ENCODE results near the gene ANKZF1. TPM values are rescaled to one million over a fixed set of nuclear protein-coding genes. Genes with fewer than 3 reads are reported as not detected.

Gene ANKZF1
- total and polyA plus RNA-seq, 10 of the 15 experiments (the other 5 are each of a cell fraction or from before 2014, with no cell fraction given): 3.1 to 104 (median 35.0) TPM

DNA sequence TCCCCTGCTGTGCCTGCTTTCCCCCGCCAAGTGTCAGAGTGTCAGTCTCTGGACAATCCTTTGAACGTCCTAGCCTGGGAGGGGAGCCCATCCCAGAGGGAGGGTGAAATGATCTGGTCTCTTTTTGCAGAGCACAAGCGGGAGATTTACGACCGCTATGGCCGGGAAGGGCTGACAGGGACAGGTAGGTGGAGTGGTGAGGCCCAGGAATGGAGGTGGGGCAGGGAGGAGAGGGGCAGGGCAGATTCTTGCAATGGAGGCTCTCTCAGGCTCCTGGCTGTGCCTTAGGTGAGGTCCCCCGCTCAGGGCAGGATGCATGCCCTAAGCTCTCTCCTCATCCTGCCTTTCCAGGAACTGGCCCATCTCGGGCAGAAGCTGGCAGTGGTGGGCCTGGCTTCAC, 52.0 kb downstream of the ANKZF1 start:
- no peak for ATAC-seq
- BruUV-seq (replicated peaks): no TSS peak

More for the DNA sequence above, 52.0 kb downstream of the ANKZF1 start:
- no peak overlapping the region for H3K27ac ChIP-seq (ENCODE audit: control insufficient read depth, insufficient read depth)
- H2AFZ ChIP-seq (ENCODE audit: control insufficient read depth, low read depth, low read length): no peak overlapping the region
- WGBS (ENCODE audit: insufficient coverage, insufficient replicate concordance, low lambda C conversion rate, missing lambda C conversion rate): 78% methylated on average over 8 of the region's 8 CpGs
- peaks cover 26% of the 10 kb centered on the region for H3K4me1 ChIP-seq (ENCODE audit: control insufficient read depth, insufficient read depth, low read length)
- ChIA-PET CTCF (interaction anchor here (1.2 to 13.5 kb wide), 4 partner anchors 12 to 210 kb away, joined by 4 to 257 read pairs (median 23); partner anchors contain the start of genes GLB1L and STK16), POLR2A (interaction anchor here (1.1 to 7.0 kb wide), 4 partner anchors 12 to 106 kb away, joined by 6 to 160 read pairs (median 42); partner anchors contain the start of genes CNPPD1, TUBA4A and TUBA4B), SMC1A (ENCODE audit: uncharacterized antibody, unreplicated experiment) (interaction anchor here (0.8 to 8.8 kb wide), 3 partner anchors 12 to 122 kb away, joined by 4 to 96 read pairs (median 6); partner anchors contain the start of genes GLB1L and STK16), RAD21 (ENCODE audit: unreplicated experiment) (interaction anchor here (5.9 kb wide), 1 partner anchor 12 kb away, joined by 78 read pairs; no protein-coding TSS in a partner anchor)
- in situ Hi-C loops (cut with MboI) (no loop called here), intact Hi-C loops (cut with micrococcal nuclease; ENCODE audit: unreplicated experiment) (no loop called here)
- no peak overlapping the region for H3K4me2 ChIP-seq (ENCODE audit: control insufficient read depth, insufficient read depth)
- DNase-seq (ENCODE audit: low read depth, low spot score) (no peak), FAIRE-seq (no peak)
- H3K79me2 ChIP-seq (ENCODE audit: control insufficient read depth, insufficient read depth, low read length): peaks cover 6% of the 10 kb centered on the region
- no peak overlapping the region for H3K4me3 ChIP-seq
- H4K20me1 ChIP-seq (ENCODE audit: control insufficient read depth, insufficient read depth): no peaks in the 10 kb centered on the region
- no peaks in the 10 kb centered on the region for H3K9me3 ChIP-seq (replicated peaks; ENCODE audit: control insufficient read depth, insufficient read depth, low read length)
- H3K36me3 ChIP-seq (ENCODE audit: control insufficient read depth in 2 of 2, insufficient read depth in 2 of 2, low read length in 1 of 2): no peaks in the 10 kb centered on the region; a peak in 1 of 4 replicates
- no peaks in the 10 kb centered on the region for H3K27me3 ChIP-seq (replicated peaks in 1 of 2; ENCODE audit: control insufficient read depth in 2 of 2, insufficient read depth in 2 of 2, low read length in 1 of 2)
- no peak overlapping the region for H3K9ac ChIP-seq (ENCODE audit: control insufficient read depth, insufficient read depth, low read length)
- TF ChIP-seq ZZZ3 (IDR thresholded peaks at IDR 0.05; ENCODE audit: control insufficient read depth, insufficient read length, low read depth): no peak
- TF ChIP-seq POLR2A (IDR thresholded peaks at IDR 0.05; ENCODE audit: low read depth, low read length): no peak
- TF ChIP-seq, protein P1, sequence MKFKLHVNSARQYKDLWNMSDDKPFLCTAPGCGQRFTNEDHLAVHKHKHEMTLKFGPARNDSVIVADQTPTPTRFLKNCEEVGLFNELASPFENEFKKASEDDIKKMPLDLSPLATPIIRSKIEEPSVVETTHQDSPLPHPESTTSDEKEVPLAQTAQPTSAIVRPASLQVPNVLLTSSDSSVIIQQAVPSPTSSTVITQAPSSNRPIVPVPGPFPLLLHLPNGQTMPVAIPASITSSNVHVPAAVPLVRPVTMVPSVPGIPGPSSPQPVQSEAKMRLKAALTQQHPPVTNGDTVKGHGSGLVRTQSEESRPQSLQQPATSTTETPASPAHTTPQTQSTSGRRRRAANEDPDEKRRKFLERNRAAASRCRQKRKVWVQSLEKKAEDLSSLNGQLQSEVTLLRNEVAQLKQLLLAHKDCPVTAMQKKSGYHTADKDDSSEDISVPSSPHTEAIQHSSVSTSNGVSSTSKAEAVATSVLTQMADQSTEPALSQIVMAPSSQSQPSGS (IDR thresholded peaks at IDR 0.05; ENCODE audit: low read length): no peak
- TF ChIP-seq CHD4 (IDR thresholded peaks at IDR 0.05): no peak
- no peak for TF ChIP-seq ATF7 (IDR thresholded peaks at IDR 0.05; ENCODE audit: low read depth)
- TF ChIP-seq CEBPB (IDR thresholded peaks at IDR 0.05; ENCODE audit: borderline replicate concordance in 1 of 2, low read depth in 2 of 2, low read length in 2 of 2): no peak
- TF ChIP-seq, protein P2, sequence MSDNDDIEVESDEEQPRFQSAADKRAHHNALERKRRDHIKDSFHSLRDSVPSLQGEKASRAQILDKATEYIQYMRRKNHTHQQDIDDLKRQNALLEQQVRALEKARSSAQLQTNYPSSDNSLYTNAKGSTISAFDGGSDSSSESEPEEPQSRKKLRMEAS (IDR thresholded peaks at IDR 0.05; ENCODE audit: low read depth, low read length): no peak
- TF ChIP-seq, protein P3, sequence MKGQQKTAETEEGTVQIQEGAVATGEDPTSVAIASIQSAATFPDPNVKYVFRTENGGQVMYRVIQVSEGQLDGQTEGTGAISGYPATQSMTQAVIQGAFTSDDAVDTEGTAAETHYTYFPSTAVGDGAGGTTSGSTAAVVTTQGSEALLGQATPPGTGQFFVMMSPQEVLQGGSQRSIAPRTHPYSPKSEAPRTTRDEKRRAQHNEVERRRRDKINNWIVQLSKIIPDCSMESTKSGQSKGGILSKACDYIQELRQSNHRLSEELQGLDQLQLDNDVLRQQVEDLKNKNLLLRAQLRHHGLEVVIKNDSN (IDR thresholded peaks at IDR 0.05; ENCODE audit: borderline replicate concordance, extremely low read length, insufficient read depth, low read depth, low read length): no peak
- TF ChIP-seq, protein P4, sequence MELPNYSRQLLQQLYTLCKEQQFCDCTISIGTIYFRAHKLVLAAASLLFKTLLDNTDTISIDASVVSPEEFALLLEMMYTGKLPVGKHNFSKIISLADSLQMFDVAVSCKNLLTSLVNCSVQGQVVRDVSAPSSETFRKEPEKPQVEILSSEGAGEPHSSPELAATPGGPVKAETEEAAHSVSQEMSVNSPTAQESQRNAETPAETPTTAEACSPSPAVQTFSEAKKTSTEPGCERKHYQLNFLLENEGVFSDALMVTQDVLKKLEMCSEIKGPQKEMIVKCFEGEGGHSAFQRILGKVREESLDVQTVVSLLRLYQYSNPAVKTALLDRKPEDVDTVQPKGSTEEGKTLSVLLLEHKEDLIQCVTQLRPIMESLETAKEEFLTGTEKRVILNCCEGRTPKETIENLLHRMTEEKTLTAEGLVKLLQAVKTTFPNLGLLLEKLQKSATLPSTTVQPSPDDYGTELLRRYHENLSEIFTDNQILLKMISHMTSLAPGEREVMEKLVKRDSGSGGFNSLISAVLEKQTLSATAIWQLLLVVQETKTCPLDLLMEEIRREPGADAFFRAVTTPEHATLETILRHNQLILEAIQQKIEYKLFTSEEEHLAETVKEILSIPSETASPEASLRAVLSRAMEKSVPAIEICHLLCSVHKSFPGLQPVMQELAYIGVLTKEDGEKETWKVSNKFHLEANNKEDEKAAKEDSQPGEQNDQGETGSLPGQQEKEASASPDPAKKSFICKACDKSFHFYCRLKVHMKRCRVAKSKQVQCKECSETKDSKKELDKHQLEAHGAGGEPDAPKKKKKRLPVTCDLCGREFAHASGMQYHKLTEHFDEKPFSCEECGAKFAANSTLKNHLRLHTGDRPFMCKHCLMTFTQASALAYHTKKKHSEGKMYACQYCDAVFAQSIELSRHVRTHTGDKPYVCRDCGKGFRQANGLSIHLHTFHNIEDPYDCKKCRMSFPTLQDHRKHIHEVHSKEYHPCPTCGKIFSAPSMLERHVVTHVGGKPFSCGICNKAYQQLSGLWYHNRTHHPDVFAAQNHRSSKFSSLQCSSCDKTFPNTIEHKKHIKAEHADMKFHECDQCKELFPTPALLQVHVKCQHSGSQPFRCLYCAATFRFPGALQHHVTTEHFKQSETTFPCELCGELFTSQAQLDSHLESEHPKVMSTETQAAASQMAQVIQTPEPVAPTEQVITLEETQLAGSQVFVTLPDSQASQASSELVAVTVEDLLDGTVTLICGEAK (IDR thresholded peaks at IDR 0.05; ENCODE audit: borderline replicate concordance): no peak
- no peak for TF ChIP-seq KDM1A (IDR thresholded peaks at IDR 0.05; ENCODE audit: borderline replicate concordance)
- no peak for TF ChIP-seq IRF4 (IDR thresholded peaks at IDR 0.05; ENCODE audit: low read depth, low read length)
